Parathyroid adenoma (tissue), 2 donors: ENCODE results near the gene OR5AK2.

ENCODE experiments used
- H2AFZ ChIP-seq: fragments of 300-600 bp; sonication (generic); one replicate; pipeline ENCODE4 v1.7.0; 2017; ENCODE audit warnings: antibody characterized with exemption, mild to moderate bottlenecking
- H3K27ac ChIP-seq: fragments of 300-600 bp; sonication (generic); one replicate; pipeline ENCODE4 v1.7.0; 2017
- H3K27me3 ChIP-seq: fragments of 300-600 bp; sonication (generic); one replicate; pipeline ENCODE4 v1.7.0; 2017; ENCODE audit warnings: low read length; ENCODE audit not compliant: control insufficient read depth, insufficient read depth
- H3K36me3 ChIP-seq: fragments of 300-600 bp; sonication (generic); one replicate; pipeline ENCODE4 v1.7.0; 2017; ENCODE audit warnings: low read length; ENCODE audit not compliant: control insufficient read depth, insufficient read depth
- H3K4me1 ChIP-seq: fragments of 300-600 bp; sonication (generic); one replicate; pipeline ENCODE4 v1.7.0; 2017; ENCODE audit warnings: control low read depth
- H3K4me2 ChIP-seq: fragments of 300-600 bp; sonication (generic); one replicate; pipeline ENCODE4 v1.7.0; 2017; ENCODE audit warnings: low read length
- H3K4me3 ChIP-seq: fragments of 300-600 bp; sonication (generic); one replicate; pipeline ENCODE4 v1.7.0; 2017; ENCODE audit warnings: low read depth, low read length
- H3K79me2 ChIP-seq: fragments of 300-600 bp; sonication (generic); one replicate; pipeline ENCODE4 v1.7.0; 2017; ENCODE audit warnings: control low read depth
- H3K9ac ChIP-seq: fragments of 300-600 bp; sonication (generic); one replicate; pipeline ENCODE4 v1.7.0; 2017; ENCODE audit warnings: mild to moderate bottlenecking
- H3K9me3 ChIP-seq: fragments of 300-600 bp; sonication (generic); one replicate; pipeline ENCODE4 v1.7.0; 2017; ENCODE audit warnings: low read length; ENCODE audit not compliant: control insufficient read depth
- TF ChIP-seq, protein P1 (sequence below): fragments of 300-600 bp; sonication (generic); IDR thresholded peaks from one replicate; pipeline ENCODE4 v1.7.0; 2017; ENCODE audit warnings: antibody characterized with exemption, mild to moderate bottlenecking
- donor health status: primary hyperparathyroidism.

OR5AK2 gene

DNA sequence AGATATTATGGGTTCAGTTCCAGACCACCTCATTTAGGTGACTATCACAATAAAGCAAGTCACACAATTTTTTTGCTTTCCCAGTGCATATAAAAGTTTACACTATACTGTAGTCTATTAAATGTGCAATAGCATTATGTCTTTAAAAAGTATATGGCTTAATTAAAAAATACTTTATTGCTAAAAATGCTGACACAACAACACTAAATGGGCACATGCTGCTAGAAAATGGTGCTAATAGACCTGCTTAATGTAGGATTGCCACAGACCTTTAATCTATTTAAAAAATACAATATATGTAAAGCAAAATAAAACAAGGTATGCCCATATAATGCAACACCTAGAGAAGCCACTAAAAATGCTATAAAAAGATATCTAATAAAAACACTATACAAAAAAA lies 27.1 kb upstream of the OR5AK2 start:
- Histone ChIP-seq H3K4me2 (no peak overlapping the region), H3K36me3 (no peaks in the 10 kb centered on the region), H3K4me1 (no peaks in the 10 kb centered on the region), H3K79me2 (no peaks in the 10 kb centered on the region), H3K27me3 (no peaks in the 10 kb centered on the region), H3K27ac (no peak overlapping the region), H3K4me3 (no peak overlapping the region), H3K9me3 (no peaks in the 10 kb centered on the region), H3K9ac (no peak overlapping the region), H2AFZ (no peak overlapping the region)
- TF ChIP-seq, protein P1, sequence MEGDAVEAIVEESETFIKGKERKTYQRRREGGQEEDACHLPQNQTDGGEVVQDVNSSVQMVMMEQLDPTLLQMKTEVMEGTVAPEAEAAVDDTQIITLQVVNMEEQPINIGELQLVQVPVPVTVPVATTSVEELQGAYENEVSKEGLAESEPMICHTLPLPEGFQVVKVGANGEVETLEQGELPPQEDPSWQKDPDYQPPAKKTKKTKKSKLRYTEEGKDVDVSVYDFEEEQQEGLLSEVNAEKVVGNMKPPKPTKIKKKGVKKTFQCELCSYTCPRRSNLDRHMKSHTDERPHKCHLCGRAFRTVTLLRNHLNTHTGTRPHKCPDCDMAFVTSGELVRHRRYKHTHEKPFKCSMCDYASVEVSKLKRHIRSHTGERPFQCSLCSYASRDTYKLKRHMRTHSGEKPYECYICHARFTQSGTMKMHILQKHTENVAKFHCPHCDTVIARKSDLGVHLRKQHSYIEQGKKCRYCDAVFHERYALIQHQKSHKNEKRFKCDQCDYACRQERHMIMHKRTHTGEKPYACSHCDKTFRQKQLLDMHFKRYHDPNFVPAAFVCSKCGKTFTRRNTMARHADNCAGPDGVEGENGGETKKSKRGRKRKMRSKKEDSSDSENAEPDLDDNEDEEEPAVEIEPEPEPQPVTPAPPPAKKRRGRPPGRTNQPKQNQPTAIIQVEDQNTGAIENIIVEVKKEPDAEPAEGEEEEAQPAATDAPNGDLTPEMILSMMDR: no peak

DNA sequence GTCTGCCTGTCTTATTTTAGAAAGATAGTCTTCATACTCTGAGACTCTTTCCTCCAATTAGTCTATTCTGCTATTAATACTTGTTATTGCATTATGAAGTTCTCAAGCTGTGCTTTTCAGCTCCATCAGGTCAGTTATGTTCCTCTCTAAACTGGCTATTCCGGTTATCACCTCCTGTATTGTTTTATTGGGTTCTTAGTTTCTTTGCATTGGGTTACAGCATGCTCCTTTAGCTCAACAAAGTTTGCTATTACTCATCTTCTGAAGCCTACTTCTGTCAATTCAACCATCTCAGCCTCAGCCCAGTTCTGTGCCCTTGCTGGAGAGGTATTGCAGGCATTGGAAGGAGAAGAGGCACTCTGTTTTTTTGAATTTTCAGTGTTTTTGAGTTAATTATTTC lies 21.0 kb upstream of the OR5AK2 start:
- H3K4me1 ChIP-seq: no peaks in the 10 kb centered on the region

DNA sequence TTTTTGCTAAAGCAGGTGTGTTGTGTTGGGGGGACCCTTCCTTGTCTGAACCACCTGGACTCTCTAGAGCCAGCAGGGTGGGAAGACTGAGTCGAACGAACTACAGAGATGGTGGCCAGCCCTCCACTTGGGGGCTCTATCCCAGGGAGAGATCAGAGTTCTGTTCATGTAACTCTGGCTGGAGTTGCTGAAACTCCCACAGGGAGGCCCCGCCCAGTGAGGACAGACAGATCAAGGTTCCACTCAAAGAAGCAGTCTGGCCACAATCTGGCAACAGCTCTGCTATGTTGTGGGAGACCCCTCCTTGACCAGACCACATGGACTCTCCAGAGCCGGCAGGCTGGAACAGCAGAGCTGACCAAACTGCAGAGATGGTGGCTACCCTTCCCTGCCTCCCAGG lies 20.2 kb upstream of the OR5AK2 start:
- Histone ChIP-seq H3K9me3 (no peaks in the 10 kb centered on the region), H3K27ac (no peak overlapping the region), H3K4me3 (no peak overlapping the region), H3K27me3 (no peaks in the 10 kb centered on the region), H3K79me2 (no peaks in the 10 kb centered on the region), H2AFZ (no peak overlapping the region), H3K4me1 (no peaks in the 10 kb centered on the region), H3K36me3 (no peaks in the 10 kb centered on the region), H3K4me2 (no peak overlapping the region), H3K9ac (no peak overlapping the region)
- TF ChIP-seq, protein P1: no peak

More for the DNA sequence above, 21.0 kb upstream of the OR5AK2 start:
- Histone ChIP-seq H3K4me3 (no peak overlapping the region), H3K36me3 (no peaks in the 10 kb centered on the region), H3K9me3 (no peaks in the 10 kb centered on the region), H3K27ac (no peak overlapping the region), H3K4me2 (no peak overlapping the region), H2AFZ (no peak overlapping the region), H3K27me3 (no peaks in the 10 kb centered on the region), H3K79me2 (no peaks in the 10 kb centered on the region), H3K9ac (no peak overlapping the region)
- TF ChIP-seq, protein P1: no peak

DNA sequence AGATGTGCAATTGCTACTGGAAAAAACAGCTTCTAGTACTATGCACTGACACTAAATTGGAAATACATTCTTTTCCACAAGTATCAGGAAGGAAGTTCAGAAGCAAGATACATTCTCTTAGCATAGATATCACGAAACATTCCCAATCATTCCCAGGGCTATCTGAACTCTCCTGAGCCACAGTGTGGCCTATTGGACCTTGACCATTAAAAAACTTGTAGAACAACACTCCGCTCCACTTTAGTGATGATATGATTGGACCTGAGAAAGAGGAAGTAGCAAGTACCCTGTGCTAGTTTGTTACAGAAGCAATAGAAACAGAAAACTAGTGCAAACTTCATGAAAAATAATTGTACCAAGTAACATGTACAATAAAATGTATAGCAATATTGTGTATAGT lies 11.4 kb upstream of the OR5AK2 start:
- Histone ChIP-seq H3K79me2 (no peaks in the 10 kb centered on the region), H3K4me2 (no peak overlapping the region), H3K27ac (no peak overlapping the region), H2AFZ (no peak overlapping the region), H3K4me3 (no peak overlapping the region), H3K27me3 (no peaks in the 10 kb centered on the region), H3K4me1 (no peaks in the 10 kb centered on the region), H3K36me3 (no peaks in the 10 kb centered on the region), H3K9ac (no peak overlapping the region), H3K9me3 (no peaks in the 10 kb centered on the region)
- TF ChIP-seq, protein P1: no peak

DNA sequence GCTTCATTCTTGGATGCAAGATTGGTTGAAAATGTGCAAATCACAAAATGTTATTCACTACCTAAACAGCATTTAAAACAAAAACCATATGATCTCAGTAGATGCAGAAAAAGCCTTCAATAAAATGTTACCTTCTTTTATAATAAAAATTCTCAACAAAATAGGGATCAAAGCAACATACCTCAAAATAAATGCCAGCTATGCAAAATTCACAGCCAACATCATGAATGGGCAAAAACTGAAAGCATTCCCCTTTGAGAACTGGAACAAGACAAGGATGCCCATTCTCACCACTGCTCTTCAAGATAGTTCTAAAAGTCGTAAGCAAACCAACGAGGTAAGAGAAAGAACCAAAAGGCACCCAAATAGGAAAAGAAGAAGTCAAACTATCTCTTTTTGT lies 2.0 kb downstream of the OR5AK2 start:
- Histone ChIP-seq H2AFZ (no peak overlapping the region), H3K4me1 (no peaks in the 10 kb centered on the region), H3K4me3 (no peak overlapping the region), H3K4me2 (no peak overlapping the region), H3K27ac (no peak overlapping the region), H3K36me3 (no peaks in the 10 kb centered on the region), H3K9me3 (no peaks in the 10 kb centered on the region), H3K9ac (no peak overlapping the region), H3K27me3 (no peaks in the 10 kb centered on the region), H3K79me2 (no peaks in the 10 kb centered on the region)
- TF ChIP-seq, protein P1: no peak
